HCT116 (cell line): Measurements from ENCODE around the gene INTS2.

Experiments used
- CBX3 ChIP-seq: IDR thresholded peaks from 2 replicates; pipeline ENCODE4 v1.6.1; 2012; ENCODE audit warnings: low read depth
- CEBPB ChIP-seq: IDR thresholded peaks from 2 replicates; pipeline ENCODE4 v1.6.1; 2012; ENCODE audit warnings: low read depth
- POLR2A ChIP-seq: IDR thresholded peaks from 2 replicates; pipeline ENCODE4 v1.7.0; 2011; ENCODE audit warnings: borderline replicate concordance; ENCODE audit not compliant: insufficient read depth, insufficient read length; ENCODE audit errors: extremely low read depth
- POLR2AphosphoS5 ChIP-seq: IDR thresholded peaks from 2 replicates; pipeline ENCODE4 v1.6.1; 2011; ENCODE audit warnings: mild to moderate bottlenecking, low read depth, low read length, moderate library complexity
- YY1 ChIP-seq: IDR thresholded peaks from 2 replicates; pipeline ENCODE4 v1.6.1; 2011; ENCODE audit warnings: low read length, low read depth, moderate library complexity, mild to moderate bottlenecking; ENCODE audit not compliant: insufficient replicate concordance; ENCODE audit errors: extremely low read depth
- TF ChIP-seq, protein P1 (sequence below), 3 experiments: fragments of 200-600 bp in 1 of 3; sonication (generic) in 1 of 3; IDR thresholded peaks in 2 of 3; conservative IDR thresholded peaks in 1 of 3; 2 replicates each; pipeline ENCODE4 v1.5.1; 2012 to 2017; ENCODE audit warnings: low read depth in 2 of 3, low read length in 2 of 3, antibody characterized with exemption in 1 of 3, borderline replicate concordance in 1 of 3, control low read depth in 1 of 3, mild to moderate bottlenecking in 1 of 3, mixed read lengths in 1 of 3, mixed run types in 1 of 3, moderate library complexity in 1 of 3; ENCODE audit not compliant: insufficient read depth in 1 of 3
- TF ChIP-seq, protein P2 (sequence below): IDR thresholded peaks from 2 replicates; pipeline ENCODE4 v1.6.1; 2012; ENCODE audit warnings: low read depth
- TF ChIP-seq, protein P3 (sequence below): IDR thresholded peaks from 2 replicates; pipeline ENCODE4 v1.6.1; 2012

DNA sequence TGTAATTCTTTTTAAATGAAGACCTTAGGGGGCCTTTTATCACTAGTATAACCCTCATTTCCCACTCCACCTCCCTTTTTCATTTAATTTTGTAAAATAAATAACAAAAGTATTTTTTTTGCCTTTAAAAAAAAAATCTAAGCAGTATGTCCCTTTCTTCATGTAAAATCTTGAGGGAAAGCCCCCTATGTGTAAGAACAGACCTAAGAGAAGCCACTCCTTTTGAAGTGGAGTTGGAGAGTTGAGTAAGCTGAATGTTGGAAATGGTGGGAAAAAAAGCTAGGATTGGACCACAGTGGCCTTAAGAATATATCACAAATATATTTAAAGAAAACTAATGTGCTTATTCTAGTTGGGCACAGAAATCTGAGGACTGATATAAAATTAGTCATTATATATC, 44.5 kb upstream of the INTS2 start:
- TF ChIP-seq, protein P1, sequence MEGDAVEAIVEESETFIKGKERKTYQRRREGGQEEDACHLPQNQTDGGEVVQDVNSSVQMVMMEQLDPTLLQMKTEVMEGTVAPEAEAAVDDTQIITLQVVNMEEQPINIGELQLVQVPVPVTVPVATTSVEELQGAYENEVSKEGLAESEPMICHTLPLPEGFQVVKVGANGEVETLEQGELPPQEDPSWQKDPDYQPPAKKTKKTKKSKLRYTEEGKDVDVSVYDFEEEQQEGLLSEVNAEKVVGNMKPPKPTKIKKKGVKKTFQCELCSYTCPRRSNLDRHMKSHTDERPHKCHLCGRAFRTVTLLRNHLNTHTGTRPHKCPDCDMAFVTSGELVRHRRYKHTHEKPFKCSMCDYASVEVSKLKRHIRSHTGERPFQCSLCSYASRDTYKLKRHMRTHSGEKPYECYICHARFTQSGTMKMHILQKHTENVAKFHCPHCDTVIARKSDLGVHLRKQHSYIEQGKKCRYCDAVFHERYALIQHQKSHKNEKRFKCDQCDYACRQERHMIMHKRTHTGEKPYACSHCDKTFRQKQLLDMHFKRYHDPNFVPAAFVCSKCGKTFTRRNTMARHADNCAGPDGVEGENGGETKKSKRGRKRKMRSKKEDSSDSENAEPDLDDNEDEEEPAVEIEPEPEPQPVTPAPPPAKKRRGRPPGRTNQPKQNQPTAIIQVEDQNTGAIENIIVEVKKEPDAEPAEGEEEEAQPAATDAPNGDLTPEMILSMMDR (IDR thresholded peaks at IDR 0.05 in 2 of 3, conservative IDR thresholded peaks at IDR 0.05 in 1 of 3; ENCODE audit: borderline replicate concordance in 1 of 3, insufficient read depth in 1 of 3, low read depth in 2 of 3, low read length in 2 of 3), result no peak
- no peak for TF ChIP-seq POLR2A
- no peak for TF ChIP-seq YY1
- TF ChIP-seq, protein P2, sequence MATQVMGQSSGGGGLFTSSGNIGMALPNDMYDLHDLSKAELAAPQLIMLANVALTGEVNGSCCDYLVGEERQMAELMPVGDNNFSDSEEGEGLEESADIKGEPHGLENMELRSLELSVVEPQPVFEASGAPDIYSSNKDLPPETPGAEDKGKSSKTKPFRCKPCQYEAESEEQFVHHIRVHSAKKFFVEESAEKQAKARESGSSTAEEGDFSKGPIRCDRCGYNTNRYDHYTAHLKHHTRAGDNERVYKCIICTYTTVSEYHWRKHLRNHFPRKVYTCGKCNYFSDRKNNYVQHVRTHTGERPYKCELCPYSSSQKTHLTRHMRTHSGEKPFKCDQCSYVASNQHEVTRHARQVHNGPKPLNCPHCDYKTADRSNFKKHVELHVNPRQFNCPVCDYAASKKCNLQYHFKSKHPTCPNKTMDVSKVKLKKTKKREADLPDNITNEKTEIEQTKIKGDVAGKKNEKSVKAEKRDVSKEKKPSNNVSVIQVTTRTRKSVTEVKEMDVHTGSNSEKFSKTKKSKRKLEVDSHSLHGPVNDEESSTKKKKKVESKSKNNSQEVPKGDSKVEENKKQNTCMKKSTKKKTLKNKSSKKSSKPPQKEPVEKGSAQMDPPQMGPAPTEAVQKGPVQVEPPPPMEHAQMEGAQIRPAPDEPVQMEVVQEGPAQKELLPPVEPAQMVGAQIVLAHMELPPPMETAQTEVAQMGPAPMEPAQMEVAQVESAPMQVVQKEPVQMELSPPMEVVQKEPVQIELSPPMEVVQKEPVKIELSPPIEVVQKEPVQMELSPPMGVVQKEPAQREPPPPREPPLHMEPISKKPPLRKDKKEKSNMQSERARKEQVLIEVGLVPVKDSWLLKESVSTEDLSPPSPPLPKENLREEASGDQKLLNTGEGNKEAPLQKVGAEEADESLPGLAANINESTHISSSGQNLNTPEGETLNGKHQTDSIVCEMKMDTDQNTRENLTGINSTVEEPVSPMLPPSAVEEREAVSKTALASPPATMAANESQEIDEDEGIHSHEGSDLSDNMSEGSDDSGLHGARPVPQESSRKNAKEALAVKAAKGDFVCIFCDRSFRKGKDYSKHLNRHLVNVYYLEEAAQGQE, result no peak
- TF ChIP-seq POLR2AphosphoS5, result no peak
- TF ChIP-seq, protein P3, sequence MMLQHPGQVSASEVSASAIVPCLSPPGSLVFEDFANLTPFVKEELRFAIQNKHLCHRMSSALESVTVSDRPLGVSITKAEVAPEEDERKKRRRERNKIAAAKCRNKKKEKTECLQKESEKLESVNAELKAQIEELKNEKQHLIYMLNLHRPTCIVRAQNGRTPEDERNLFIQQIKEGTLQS, result no peak
- TF ChIP-seq CEBPB, result no peak
- no peak for TF ChIP-seq CBX3
